Spleen (tissue), 7 donors: Measurements from ENCODE around the gene ATG4D.

Source experiments
- POLR2A ChIP-seq, 3 donors: fragments of 450-650 bp; IDR thresholded peaks; one replicate each; pipeline ENCODE4 v1.5.1; 2017; ENCODE audit warnings: antibody characterized with exemption in 3 of 3, mild to moderate bottlenecking in 1 of 3
- TF ChIP-seq, protein P1 (sequence below), 11 experiments: fragments of 200-600 bp in 7 of 11; fragments of 450-650 bp in 4 of 11; sonication (generic) in 4 of 11; IDR thresholded peaks in 8 of 11; conservative IDR thresholded peaks in 3 of 11; 1 replicate in 7 of 11; 2 replicates in 4 of 11; pipeline versions ENCODE4 v1.4.0 to v1.8.0; 2016 to 2021; ENCODE audit warnings: antibody characterized with exemption in 11 of 11, inconsistent platforms in 4 of 11, mild to moderate bottlenecking in 1 of 11
- donor health status: DM: no; HTN: no; CAD: no; lungs with moderate emphysema.
- donor health status: DM: no; HTN: no; CAD: no.
- donor health status: DM: no; HTN: no; CAD: no.

DNA sequence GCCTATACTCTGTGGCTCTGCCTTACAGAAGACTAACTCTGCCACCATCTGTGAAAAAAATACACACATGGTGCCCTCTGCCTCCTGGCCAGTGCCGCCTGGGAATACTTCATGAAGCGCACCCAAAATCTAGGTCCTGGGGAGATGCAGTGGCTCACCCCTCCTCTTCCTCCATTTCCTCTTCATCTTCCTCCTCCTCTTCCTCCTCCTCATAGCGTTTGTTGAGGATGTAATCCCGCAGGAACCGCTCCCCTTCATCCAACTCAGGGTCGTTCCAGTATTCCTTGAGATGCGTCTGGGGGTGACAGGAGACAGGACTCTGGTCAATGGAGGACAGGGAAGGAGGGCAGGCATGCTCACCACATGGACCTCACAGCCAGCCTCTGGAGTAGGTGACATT, 16.4 kb downstream of the ATG4D start:
- TF ChIP-seq POLR2A (IDR thresholded peaks at IDR 0.05), result no peak
- TF ChIP-seq, protein P1, sequence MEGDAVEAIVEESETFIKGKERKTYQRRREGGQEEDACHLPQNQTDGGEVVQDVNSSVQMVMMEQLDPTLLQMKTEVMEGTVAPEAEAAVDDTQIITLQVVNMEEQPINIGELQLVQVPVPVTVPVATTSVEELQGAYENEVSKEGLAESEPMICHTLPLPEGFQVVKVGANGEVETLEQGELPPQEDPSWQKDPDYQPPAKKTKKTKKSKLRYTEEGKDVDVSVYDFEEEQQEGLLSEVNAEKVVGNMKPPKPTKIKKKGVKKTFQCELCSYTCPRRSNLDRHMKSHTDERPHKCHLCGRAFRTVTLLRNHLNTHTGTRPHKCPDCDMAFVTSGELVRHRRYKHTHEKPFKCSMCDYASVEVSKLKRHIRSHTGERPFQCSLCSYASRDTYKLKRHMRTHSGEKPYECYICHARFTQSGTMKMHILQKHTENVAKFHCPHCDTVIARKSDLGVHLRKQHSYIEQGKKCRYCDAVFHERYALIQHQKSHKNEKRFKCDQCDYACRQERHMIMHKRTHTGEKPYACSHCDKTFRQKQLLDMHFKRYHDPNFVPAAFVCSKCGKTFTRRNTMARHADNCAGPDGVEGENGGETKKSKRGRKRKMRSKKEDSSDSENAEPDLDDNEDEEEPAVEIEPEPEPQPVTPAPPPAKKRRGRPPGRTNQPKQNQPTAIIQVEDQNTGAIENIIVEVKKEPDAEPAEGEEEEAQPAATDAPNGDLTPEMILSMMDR (IDR thresholded peaks at IDR 0.05 in 8 of 11, conservative IDR thresholded peaks at IDR 0.05 in 3 of 11), result no peak
